ENCODE data around the gene ANXA7.
"Not testable (repeated sequence)": the region's sequence is repeated elsewhere in the genome, so short reads cannot be mapped to it uniquely, and the experiment has no call there.

The ANXA7 gene

DNA sequence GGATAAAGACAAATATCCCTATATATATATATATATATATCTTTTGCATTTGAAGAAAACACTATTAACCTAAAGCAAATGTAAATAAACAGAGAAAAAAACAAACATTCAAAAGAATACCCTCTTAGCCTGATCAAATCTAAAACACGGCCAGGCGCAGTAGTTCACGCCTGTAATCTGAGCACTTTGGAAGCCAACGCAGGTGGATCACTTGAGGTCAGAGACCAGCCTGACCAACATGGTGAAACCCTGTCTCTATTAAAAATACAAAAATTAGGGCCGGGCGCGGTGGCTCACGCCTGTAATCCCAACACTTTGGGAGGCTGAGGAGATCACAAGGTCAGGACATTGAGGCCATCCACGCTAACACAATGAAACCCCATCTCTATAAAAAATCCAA lies 9.2 kb downstream of the ANXA7 start:
- Histone ChIP-seq H4K20me1 (ENCODE audit: insufficient read depth) (peaks cover 16% of the 10 kb centered on the region), H3K79me2 (ENCODE audit: insufficient read depth, low read depth) (peaks cover 95% of the 10 kb centered on the region), H3K4me3 (IDR thresholded peaks at IDR 0.05; ENCODE audit: insufficient read depth, low read depth, low read length) (no peak overlapping the region), H3K36me3 (ENCODE audit: insufficient read depth) (no peaks in the 10 kb centered on the region), H3K27ac (no peak overlapping the region), H3K9ac (no peak overlapping the region), H3K27me3 (ENCODE audit: insufficient read depth, low read depth) (no peaks in the 10 kb centered on the region), H2AFZ (ENCODE audit: low read depth) (no peak overlapping the region), H3K4me1 (ENCODE audit: low read depth, poor library complexity, severe bottlenecking) (no peaks in the 10 kb centered on the region), H3K4me2 (no peak overlapping the region)
- TF ChIP-seq, protein P1, sequence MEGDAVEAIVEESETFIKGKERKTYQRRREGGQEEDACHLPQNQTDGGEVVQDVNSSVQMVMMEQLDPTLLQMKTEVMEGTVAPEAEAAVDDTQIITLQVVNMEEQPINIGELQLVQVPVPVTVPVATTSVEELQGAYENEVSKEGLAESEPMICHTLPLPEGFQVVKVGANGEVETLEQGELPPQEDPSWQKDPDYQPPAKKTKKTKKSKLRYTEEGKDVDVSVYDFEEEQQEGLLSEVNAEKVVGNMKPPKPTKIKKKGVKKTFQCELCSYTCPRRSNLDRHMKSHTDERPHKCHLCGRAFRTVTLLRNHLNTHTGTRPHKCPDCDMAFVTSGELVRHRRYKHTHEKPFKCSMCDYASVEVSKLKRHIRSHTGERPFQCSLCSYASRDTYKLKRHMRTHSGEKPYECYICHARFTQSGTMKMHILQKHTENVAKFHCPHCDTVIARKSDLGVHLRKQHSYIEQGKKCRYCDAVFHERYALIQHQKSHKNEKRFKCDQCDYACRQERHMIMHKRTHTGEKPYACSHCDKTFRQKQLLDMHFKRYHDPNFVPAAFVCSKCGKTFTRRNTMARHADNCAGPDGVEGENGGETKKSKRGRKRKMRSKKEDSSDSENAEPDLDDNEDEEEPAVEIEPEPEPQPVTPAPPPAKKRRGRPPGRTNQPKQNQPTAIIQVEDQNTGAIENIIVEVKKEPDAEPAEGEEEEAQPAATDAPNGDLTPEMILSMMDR (conservative IDR thresholded peaks at IDR 0.05; ENCODE audit: low read depth, low read length) = no peak

DNA sequence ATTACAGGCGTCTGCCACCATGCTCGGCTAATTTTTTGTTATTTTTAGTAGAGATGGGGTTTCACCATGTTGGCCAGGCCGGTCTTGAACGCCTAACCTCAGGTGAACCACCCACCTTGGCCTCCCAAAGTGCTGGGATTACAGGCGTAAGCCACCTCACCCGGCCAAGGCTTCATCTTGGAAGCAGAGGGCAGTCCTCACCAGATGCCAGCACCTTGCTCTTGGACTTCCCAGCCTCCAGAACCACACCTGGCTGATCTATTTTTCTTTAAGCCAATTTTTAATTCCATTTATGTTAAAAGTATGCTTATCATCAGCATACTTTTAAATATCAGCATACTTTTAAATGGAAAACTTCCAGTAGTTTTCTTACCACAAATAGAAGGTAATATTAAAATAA lies 12.2 kb downstream of the ANXA7 start:
- H3K79me2 ChIP-seq (ENCODE audit: insufficient read depth, low read depth) = peaks cover 69% of the 10 kb centered on the region
- no peak overlapping the region for H3K4me2 ChIP-seq
- no peaks in the 10 kb centered on the region for H3K36me3 ChIP-seq (ENCODE audit: insufficient read depth)
- H3K9ac ChIP-seq = no peak overlapping the region
- H3K4me1 ChIP-seq (ENCODE audit: low read depth, poor library complexity, severe bottlenecking) = no peaks in the 10 kb centered on the region
- no peak overlapping the region for H3K4me3 ChIP-seq (IDR thresholded peaks at IDR 0.05; ENCODE audit: insufficient read depth, low read depth, low read length)
- no peak overlapping the region for H3K27ac ChIP-seq
- H2AFZ ChIP-seq (ENCODE audit: low read depth) = no peak overlapping the region
- no peaks in the 10 kb centered on the region for H4K20me1 ChIP-seq (ENCODE audit: insufficient read depth)
- no peaks in the 10 kb centered on the region for H3K27me3 ChIP-seq (ENCODE audit: insufficient read depth, low read depth)
- TF ChIP-seq, protein P1 (conservative IDR thresholded peaks at IDR 0.05; ENCODE audit: low read depth, low read length) = no peak

DNA sequence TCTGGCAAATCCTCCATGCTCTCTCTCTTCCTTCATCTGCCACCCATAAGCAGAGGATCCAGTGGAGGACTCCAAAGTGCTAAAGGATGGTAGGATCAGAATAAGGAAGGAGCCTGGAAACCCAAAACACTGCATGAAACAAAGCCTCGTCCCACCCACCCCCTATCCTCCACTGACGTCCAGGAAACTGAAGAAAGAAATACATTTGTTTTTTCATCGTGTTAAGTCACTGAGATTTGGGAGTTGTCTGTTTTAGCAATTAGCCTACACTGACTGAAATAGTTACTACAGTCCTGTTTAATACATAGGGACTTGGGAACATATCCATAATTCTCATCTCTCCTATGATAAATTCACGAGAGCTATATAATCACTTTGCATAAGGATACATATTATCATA lies 14.8 kb downstream of the ANXA7 start:
- Histone ChIP-seq H3K79me2 (ENCODE audit: insufficient read depth, low read depth) (peaks cover 51% of the 10 kb centered on the region), H3K4me1 (ENCODE audit: low read depth, poor library complexity, severe bottlenecking) (no peaks in the 10 kb centered on the region), H4K20me1 (ENCODE audit: insufficient read depth) (no peaks in the 10 kb centered on the region), H3K36me3 (ENCODE audit: insufficient read depth) (peaks cover 4% of the 10 kb centered on the region; the same call in 1 of the 2 replicates), H3K4me2 (no peak overlapping the region), H3K4me3 (IDR thresholded peaks at IDR 0.05; ENCODE audit: insufficient read depth, low read depth, low read length) (no peak overlapping the region), H3K9ac (no peak overlapping the region), H2AFZ (ENCODE audit: low read depth) (no peak overlapping the region), H3K27ac (no peak overlapping the region), H3K27me3 (ENCODE audit: insufficient read depth, low read depth) (no peaks in the 10 kb centered on the region)
- TF ChIP-seq, protein P1 (conservative IDR thresholded peaks at IDR 0.05; ENCODE audit: low read depth, low read length) = no peak

DNA sequence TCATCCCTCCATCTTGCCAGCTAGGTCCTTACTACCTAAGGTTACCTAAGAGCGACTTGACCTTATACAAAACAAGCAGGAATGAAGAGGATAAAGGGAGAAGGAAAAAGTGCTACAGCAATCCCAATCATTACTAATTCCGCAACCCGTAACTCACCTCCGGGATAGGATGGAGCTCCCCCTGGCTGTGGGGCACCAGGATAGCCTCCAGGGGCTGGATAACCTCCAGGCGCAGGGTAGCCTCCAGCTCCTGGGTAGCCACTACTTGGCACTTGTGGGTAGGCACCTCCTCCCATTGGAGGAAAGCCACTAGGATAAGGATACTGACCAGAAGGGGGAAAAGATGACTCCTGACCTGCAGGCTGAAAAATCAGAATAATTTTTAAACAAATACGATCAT lies 15.8 kb downstream of the ANXA7 start:
- Histone ChIP-seq H3K4me2 (no peak overlapping the region), H3K9ac (no peak overlapping the region), H3K4me3 (IDR thresholded peaks at IDR 0.05; ENCODE audit: insufficient read depth, low read depth, low read length) (no peak overlapping the region), H4K20me1 (ENCODE audit: insufficient read depth) (no peaks in the 10 kb centered on the region), H3K36me3 (ENCODE audit: insufficient read depth) (peaks cover 4% of the 10 kb centered on the region; the same call in 1 of the 2 replicates), H3K4me1 (ENCODE audit: low read depth, poor library complexity, severe bottlenecking) (no peaks in the 10 kb centered on the region), H3K79me2 (ENCODE audit: insufficient read depth, low read depth) (peaks cover 41% of the 10 kb centered on the region), H2AFZ (ENCODE audit: low read depth) (no peak overlapping the region), H3K27me3 (ENCODE audit: insufficient read depth, low read depth) (no peaks in the 10 kb centered on the region), H3K27ac (no peak overlapping the region)
- TF ChIP-seq, protein P1 (conservative IDR thresholded peaks at IDR 0.05; ENCODE audit: low read depth, low read length) = 0 out of 2 replicates have a peak, but pooled peaks have one; percentile 28

DNA sequence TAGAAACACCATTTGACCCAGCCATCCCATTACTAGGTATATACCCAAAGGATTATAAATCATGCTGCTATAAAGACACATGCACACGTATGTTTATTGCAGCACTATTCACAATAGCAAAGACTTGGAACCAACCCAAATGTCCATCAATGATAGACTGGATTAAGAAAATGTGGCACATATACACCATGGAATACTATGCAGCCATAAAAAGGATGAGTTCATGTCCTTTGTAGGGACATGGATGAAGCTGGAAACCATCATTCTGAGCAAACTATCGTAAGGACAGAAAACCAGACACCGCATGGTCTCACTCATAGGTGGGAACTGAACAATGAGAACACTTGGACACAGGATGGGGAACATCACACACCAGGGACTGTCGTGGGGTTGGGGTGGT lies 19.5 kb downstream of the ANXA7 start:
- not testable (repeated sequence) for H3K4me1 ChIP-seq (ENCODE audit: low read depth, poor library complexity, severe bottlenecking); H3K27me3 ChIP-seq (ENCODE audit: insufficient read depth, low read depth); H3K4me2 ChIP-seq; H3K4me3 ChIP-seq (IDR thresholded peaks at IDR 0.05; ENCODE audit: insufficient read depth, low read depth, low read length); H3K9ac ChIP-seq; H3K36me3 ChIP-seq (ENCODE audit: insufficient read depth); H2AFZ ChIP-seq (ENCODE audit: low read depth); H4K20me1 ChIP-seq (ENCODE audit: insufficient read depth); H3K27ac ChIP-seq
- peaks cover 15% of the 10 kb centered on the region; the same call in 1 of the 2 replicates for H3K79me2 ChIP-seq (ENCODE audit: insufficient read depth, low read depth)
